GM13976 (cell line): ENCODE results near the gene SFRP2.

Source experiments
- DNase-seq: peaks from one replicate; pipeline ENCODE4 v3.0.0; 2012; ENCODE audit warnings: low spot score
- CTCF ChIP-seq: IDR thresholded peaks from 2 replicates; pipeline ENCODE4 v1.5.1; 2012; ENCODE audit warnings: borderline replicate concordance, mild to moderate bottlenecking; ENCODE audit not compliant: insufficient read depth; ENCODE audit errors: extremely low read depth, missing control alignments, control extremely low read depth
- in situ Hi-C: fragments of 300-500 bp; cut with MboI; formaldehyde crosslinking; loops from one replicate; pipeline ENCODE4 v1.12.0; 2022; ENCODE audit warnings: low sequenced_read_pairs, mixed read lengths, inconsistent platforms; ENCODE audit not compliant: unreplicated experiment

The SFRP2 gene

GRCh38 chr4:153799694-153800074 lies 10.8 kb upstream of the SFRP2 start:
- no peak for TF ChIP-seq CTCF
- no peak for DNase-seq

GRCh38 chr4:153798901-153799693 lies 10.2 kb upstream of the SFRP2 start:
- in situ Hi-C loops: loop anchor here (25.0 kb wide), 1 partner anchor 713 kb away; no protein-coding TSS in a partner anchor

More at GRCh38 chr4:153799694-153800074, 10.8 kb upstream of the SFRP2 start:
- in situ Hi-C loops: loop anchor here (25.0 kb wide), 1 partner anchor 713 kb away; no protein-coding TSS in a partner anchor

DNA sequence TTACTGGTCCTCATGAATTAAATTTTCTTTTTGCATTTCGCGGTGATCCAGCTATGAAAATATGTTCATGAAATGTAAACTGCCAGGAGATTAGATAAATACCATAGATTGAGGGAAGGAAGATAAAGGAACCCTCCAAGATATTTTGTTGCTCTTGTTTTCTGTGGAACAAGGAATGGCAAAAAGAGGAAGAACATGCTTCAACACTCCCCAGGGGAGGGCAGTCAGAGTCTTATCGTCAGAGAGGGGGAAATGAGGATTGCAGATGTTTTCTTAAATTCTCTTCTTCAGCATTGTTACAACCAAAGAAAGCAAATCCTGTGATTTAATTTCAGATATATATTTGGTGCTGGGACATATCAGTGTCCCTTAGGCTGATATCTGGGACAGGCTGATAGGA lies 9.5 kb upstream of the SFRP2 start:
- no peak for TF ChIP-seq CTCF
- no peak for DNase-seq
- in situ Hi-C loops: loop anchor here (25.0 kb wide), 1 partner anchor 714 kb away; no protein-coding TSS in a partner anchor

More at GRCh38 chr4:153798901-153799693, 10.2 kb upstream of the SFRP2 start:
- DNase-seq: no peak
- TF ChIP-seq CTCF: no peak

GRCh38 chr4:153794006-153794405 lies 5.1 kb upstream of the SFRP2 start:
- DNase-seq: no peak
- no peak for TF ChIP-seq CTCF
- in situ Hi-C loops: loop anchor here (25.0 kb wide), 1 partner anchor 718 kb away; no protein-coding TSS in a partner anchor

GRCh38 chr4:153792618-153793247 lies 3.9 kb upstream of the SFRP2 start:
- TF ChIP-seq CTCF: no peak
- DNase-seq: no peak
- in situ Hi-C loops: loop anchor here (25.0 kb wide), 1 partner anchor 720 kb away; no protein-coding TSS in a partner anchor

- no peak for TF ChIP-seq CTCF
- in situ Hi-C loops: loop anchor here (25.0 kb wide), 1 partner anchor 720 kb away; no protein-coding TSS in a partner anchor
- DNase-seq: peak; percentile 49
Observed at GRCh38 chr4:153791746-153792617, 3.1 kb upstream of the SFRP2 start.
